Natural killer cell (primary cell): ENCODE measurements around the gene RNF43. TPM values are rescaled to one million over a fixed set of nuclear protein-coding genes. Genes with fewer than 3 reads are reported as not detected.

Experiments
- ATAC-seq, 3 donors: fragments of 150-1000 bp in 2 of 3; fragments of 200-7000 bp in 1 of 3; cut with Tn5 transposase; 1 replicate in 1 of 3; 2 replicates in 2 of 3; pipeline ENCODE4 v1.10.0; 2021; ENCODE audit warnings: mild to moderate bottlenecking in 2 of 3, moderate library complexity in 2 of 3
- DNase-seq, 2 donors: peaks; one replicate each; pipeline versions ENCODE4 v3.0.0 to v3.0.0-alpha.2; 2013 to 2021; ENCODE audit warnings: mixed read lengths in 1 of 2
- H3K27ac ChIP-seq: one replicate; pipeline ENCODE4 v1.5.1; 2013; ENCODE audit warnings: mild to moderate bottlenecking, low read length
- H3K27me3 ChIP-seq: one replicate; pipeline ENCODE4 v1.6.1; 2013; ENCODE audit warnings: low read length; ENCODE audit not compliant: control insufficient read depth, insufficient read depth
- H3K36me3 ChIP-seq: one replicate; pipeline ENCODE4 v1.6.1; 2013; ENCODE audit warnings: low read length; ENCODE audit not compliant: control insufficient read depth, insufficient read depth
- H3K4me1 ChIP-seq: one replicate; pipeline ENCODE4 v1.6.1; 2013; ENCODE audit warnings: low read length; ENCODE audit not compliant: control insufficient read depth, insufficient read depth
- H3K4me3 ChIP-seq: one replicate; pipeline ENCODE4 v1.5.1; 2013; ENCODE audit warnings: low read length
- H3K9me3 ChIP-seq: one replicate; pipeline ENCODE4 v1.6.1; 2013; ENCODE audit warnings: low read length; ENCODE audit not compliant: control insufficient read depth, insufficient read depth
- H3K27ac Mint-ChIP-seq, 2 donors: one replicate each; pipeline ENCODE4 v1.8.0; 2022; ENCODE audit warnings: mild to moderate bottlenecking in 2 of 2, mixed read lengths in 2 of 2, moderate library complexity in 1 of 2
- H3K27me3 Mint-ChIP-seq, 2 donors: one replicate each; pipeline ENCODE4 v1.8.0; 2022; ENCODE audit warnings: low read depth in 2 of 2, mixed read lengths in 2 of 2
- H3K36me3 Mint-ChIP-seq: one replicate; pipeline ENCODE4 v1.8.0; 2022; ENCODE audit warnings: mixed read lengths
- H3K4me1 Mint-ChIP-seq, 2 donors: one replicate each; pipeline ENCODE4 v1.8.0; 2022; ENCODE audit warnings: mixed read lengths in 2 of 2
- H3K4me3 Mint-ChIP-seq: one replicate; pipeline ENCODE4 v1.8.0; 2022; ENCODE audit warnings: mild to moderate bottlenecking, moderate library complexity, mixed read lengths
- H3K9me3 Mint-ChIP-seq, 2 donors: one replicate each; pipeline ENCODE4 v1.8.0; 2022; ENCODE audit warnings: mixed read lengths in 2 of 2
- WGBS: methylation state at CpG from one replicate; pipeline ENCODE4 v1.1.7; 2013; ENCODE audit warnings: missing lambda C conversion rate; ENCODE audit not compliant: insufficient coverage; 5-methylcytosine and 5-hydroxymethylcytosine counted together
- intact Hi-C: fragments of 100-400 bp; cut with micrococcal nuclease; formaldehyde crosslinking; loops from one replicate; pipeline ENCODE4 v1.14.2; 2022
- total RNA-seq, 4 donors: library from RNA; stranded (reverse); fragments of 120-200 nt in 1 of 4; gene quantifications; one replicate each; pipeline versions ENCODE4 v1.2.3 to v1.2.4, GENCODE V29; 2013 to 2022
- TF ChIP-seq, protein P1 (sequence below): fragments of 200-600 bp; IDR thresholded peaks from one replicate; pipeline ENCODE4 v1.8.0; 2022; ENCODE audit warnings: antibody characterized with exemption

Gene RNF43
- total RNA-seq, 3 donors from 2014 or later (not counting 1 experiment from before 2014, with no cell fraction given): 0.95 to 1.1 (median 1.0) TPM

DNA sequence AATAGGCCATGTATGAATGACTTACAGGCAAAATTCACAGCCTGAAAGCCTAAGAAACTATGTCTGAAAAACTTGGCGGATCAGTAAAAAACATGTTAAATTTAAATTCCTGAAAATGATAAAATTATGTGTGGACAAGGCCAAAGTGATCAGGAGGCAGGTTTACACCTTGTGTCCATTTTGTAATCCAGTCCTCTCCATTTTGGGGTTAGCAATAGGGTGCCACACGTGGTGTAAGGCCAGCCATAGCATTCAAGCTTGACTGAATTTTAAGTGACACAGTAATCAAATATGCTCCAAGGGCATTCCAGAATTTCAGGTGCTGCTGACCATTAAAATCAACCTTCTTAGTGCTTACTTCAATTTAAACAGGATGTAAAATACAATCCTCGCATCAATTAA is 2.7 kb downstream of the RNF43 start:
- TF ChIP-seq, protein P1, sequence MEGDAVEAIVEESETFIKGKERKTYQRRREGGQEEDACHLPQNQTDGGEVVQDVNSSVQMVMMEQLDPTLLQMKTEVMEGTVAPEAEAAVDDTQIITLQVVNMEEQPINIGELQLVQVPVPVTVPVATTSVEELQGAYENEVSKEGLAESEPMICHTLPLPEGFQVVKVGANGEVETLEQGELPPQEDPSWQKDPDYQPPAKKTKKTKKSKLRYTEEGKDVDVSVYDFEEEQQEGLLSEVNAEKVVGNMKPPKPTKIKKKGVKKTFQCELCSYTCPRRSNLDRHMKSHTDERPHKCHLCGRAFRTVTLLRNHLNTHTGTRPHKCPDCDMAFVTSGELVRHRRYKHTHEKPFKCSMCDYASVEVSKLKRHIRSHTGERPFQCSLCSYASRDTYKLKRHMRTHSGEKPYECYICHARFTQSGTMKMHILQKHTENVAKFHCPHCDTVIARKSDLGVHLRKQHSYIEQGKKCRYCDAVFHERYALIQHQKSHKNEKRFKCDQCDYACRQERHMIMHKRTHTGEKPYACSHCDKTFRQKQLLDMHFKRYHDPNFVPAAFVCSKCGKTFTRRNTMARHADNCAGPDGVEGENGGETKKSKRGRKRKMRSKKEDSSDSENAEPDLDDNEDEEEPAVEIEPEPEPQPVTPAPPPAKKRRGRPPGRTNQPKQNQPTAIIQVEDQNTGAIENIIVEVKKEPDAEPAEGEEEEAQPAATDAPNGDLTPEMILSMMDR: no peak
- Mint-ChIP-seq H3K27me3 (no peaks in the 10 kb centered on the region), H3K9me3 (no peaks in the 10 kb centered on the region), H3K27ac (no peak overlapping the region), H3K36me3 (no peaks in the 10 kb centered on the region), H3K4me1 (peaks cover 13 to 15% of the 10 kb centered on the region in 2 donors), H3K4me3 (no peak overlapping the region)
- Histone ChIP-seq H3K9me3 (no peaks in the 10 kb centered on the region), H3K4me1 (peaks cover 5% of the 10 kb centered on the region), H3K27me3 (no peaks in the 10 kb centered on the region), H3K27ac (no peak overlapping the region), H3K4me3 (no peak overlapping the region), H3K36me3 (no peaks in the 10 kb centered on the region)
- DNase-seq (no peak), ATAC-seq (no peak)
- intact Hi-C loops: no loop called here
- 93% methylated on average over 2 of the region's 3 CpGs for WGBS

DNA sequence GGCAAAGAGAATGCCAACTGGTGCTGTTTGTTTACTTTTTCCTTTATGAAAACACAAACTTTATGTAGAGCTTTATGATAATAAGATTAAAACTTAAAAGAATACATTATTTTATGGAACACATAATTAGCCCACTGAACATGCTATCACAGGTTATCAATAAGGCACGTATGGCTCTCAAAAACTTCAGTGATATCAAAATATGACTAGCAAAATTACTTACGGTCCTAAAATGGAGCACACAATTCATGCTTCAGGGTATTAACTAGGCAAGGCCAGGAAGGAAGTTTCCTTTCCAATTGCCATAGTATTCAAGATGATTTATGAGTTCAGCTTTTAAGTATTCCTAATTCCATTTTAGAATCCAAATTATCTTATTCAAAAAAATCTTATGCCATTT is 3.6 kb downstream of the RNF43 start:
- WGBS: 95% methylated on average over 2 of the region's 2 CpGs
- DNase-seq (no peak), ATAC-seq (no peak)
- intact Hi-C loops: no loop called here
- Mint-ChIP-seq H3K27me3 (no peaks in the 10 kb centered on the region), H3K9me3 (no peaks in the 10 kb centered on the region), H3K4me3 (no peak overlapping the region), H3K4me1 (peaks cover 13 to 15% of the 10 kb centered on the region in 2 donors), H3K36me3 (no peaks in the 10 kb centered on the region), H3K27ac (no peak overlapping the region)
- no peaks in the 10 kb centered on the region for H3K36me3 ChIP-seq
- H3K4me3 ChIP-seq: no peak overlapping the region
- TF ChIP-seq, protein P1: no peak
- H3K9me3 ChIP-seq: no peaks in the 10 kb centered on the region
- H3K4me1 ChIP-seq: peaks cover 5% of the 10 kb centered on the region
- H3K27me3 ChIP-seq: no peaks in the 10 kb centered on the region
- H3K27ac ChIP-seq: no peak overlapping the region

DNA sequence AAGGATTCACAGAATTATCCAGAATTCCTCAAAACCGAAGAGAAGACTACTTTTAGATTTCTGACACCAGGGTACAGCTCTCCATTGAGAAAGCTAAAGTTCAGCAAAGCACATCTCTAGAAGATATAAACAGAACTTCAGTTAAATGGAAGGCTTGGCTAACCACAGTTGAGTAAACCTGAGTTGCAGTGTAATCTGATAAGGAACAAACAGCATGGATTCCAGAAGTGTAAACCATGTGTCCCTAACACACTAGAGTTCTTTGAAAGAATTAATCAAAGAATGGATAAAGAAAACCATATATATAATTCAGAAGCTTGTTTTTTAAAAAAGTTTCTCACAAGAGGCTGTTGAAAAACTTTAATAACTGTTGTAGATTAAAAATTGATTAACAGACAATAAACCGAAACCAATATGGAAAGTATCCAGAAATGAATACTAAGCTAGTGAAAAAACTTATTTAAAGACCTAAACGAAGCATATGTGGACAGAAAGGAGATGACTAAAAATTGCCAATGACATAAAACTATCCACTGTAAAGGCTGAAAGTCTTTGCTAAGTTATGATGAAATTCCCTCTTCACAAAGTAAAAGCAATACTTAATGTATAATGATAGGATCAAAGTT is 4.3 kb downstream of the RNF43 start:
- H3K4me3 Mint-ChIP-seq: no peak overlapping the region
- H3K4me1 Mint-ChIP-seq: peaks cover 12 to 13% of the 10 kb centered on the region in 2 donors
- Histone ChIP-seq H3K36me3 (no peaks in the 10 kb centered on the region), H3K4me1 (peaks cover 5% of the 10 kb centered on the region), H3K27ac (no peak overlapping the region), H3K4me3 (no peak overlapping the region), H3K9me3 (no peaks in the 10 kb centered on the region), H3K27me3 (no peaks in the 10 kb centered on the region)
- ATAC-seq (no peak), DNase-seq (no peak)
- H3K36me3 Mint-ChIP-seq: no peaks in the 10 kb centered on the region
- intact Hi-C loops: no loop called here
- WGBS: 100% methylated on average over 1 of the region's 3 CpGs
- no peak overlapping the region for H3K27ac Mint-ChIP-seq
- no peaks in the 10 kb centered on the region for H3K9me3 Mint-ChIP-seq
- no peaks in the 10 kb centered on the region for H3K27me3 Mint-ChIP-seq
- TF ChIP-seq, protein P1: no peak
